Stimulated activated effector memory CD8-positive, alpha-beta T cell treated with anti-CD3 and anti-CD28 coated beads, Interleukin-12 subunit alpha, Interleukin-12 subunit beta, amount 100 ng/mL, for 72 hours (primary cell): ENCODE measurements around the gene MYH14.

Source experiments
- ATAC-seq: fragments of 150-1000 bp; cut with Tn5 transposase; 2 replicates; pipeline ENCODE4 v1.10.0; 2021
- DNase-seq, 2 donors: peaks; one replicate each; pipeline ENCODE4 v3.0.0; 2021 to 2022; ENCODE audit warnings: low spot score in 2 of 2
- H3K27ac Mint-ChIP-seq: one replicate; pipeline ENCODE4 v1.8.0; 2022; ENCODE audit warnings: mild to moderate bottlenecking, mixed read lengths
- H3K36me3 Mint-ChIP-seq: one replicate; pipeline ENCODE4 v1.8.0; 2022; ENCODE audit warnings: mild to moderate bottlenecking, mixed read lengths
- H3K4me1 Mint-ChIP-seq: one replicate; pipeline ENCODE4 v1.8.0; 2022; ENCODE audit warnings: mixed read lengths
- H3K4me3 Mint-ChIP-seq: one replicate; pipeline ENCODE4 v1.8.0; 2022; ENCODE audit warnings: mild to moderate bottlenecking, mixed read lengths
- H3K9me3 Mint-ChIP-seq: one replicate; pipeline ENCODE4 v1.8.0; 2022; ENCODE audit warnings: mixed read lengths

MYH14 gene

GRCh38 chr19:50252887-50253268 is 49.5 kb downstream of the MYH14 start:
- Mint-ChIP-seq H3K4me3 (no peak overlapping the region), H3K27ac (no peak overlapping the region), H3K4me1 (no peaks in the 10 kb centered on the region), H3K9me3 (peaks cover 10% of the 10 kb centered on the region), H3K36me3 (peaks cover 5% of the 10 kb centered on the region)
- ATAC-seq (no peak), DNase-seq (no peak)

- ATAC-seq (no peak), DNase-seq (no peak)
- Mint-ChIP-seq H3K4me3 (no peak overlapping the region), H3K36me3 (peaks cover 5% of the 10 kb centered on the region), H3K27ac (no peak overlapping the region), H3K9me3 (peaks cover 10% of the 10 kb centered on the region), H3K4me1 (no peaks in the 10 kb centered on the region)
Observed at GRCh38 chr19:50255115-50255514, 51.7 kb downstream of the MYH14 start.

- no peak overlapping the region for H3K27ac Mint-ChIP-seq
- H3K4me3 Mint-ChIP-seq = no peak overlapping the region
- DNase-seq (no peak), ATAC-seq (no peak)
- peaks cover 10% of the 10 kb centered on the region for H3K9me3 Mint-ChIP-seq
- no peaks in the 10 kb centered on the region for H3K4me1 Mint-ChIP-seq
- H3K36me3 Mint-ChIP-seq = peaks cover 2% of the 10 kb centered on the region
Observed at GRCh38 chr19:50257141-50257540, 53.7 kb downstream of the MYH14 start.

- ATAC-seq (no peak), DNase-seq (no peak)
- Mint-ChIP-seq H3K4me3 (no peak overlapping the region), H3K4me1 (no peaks in the 10 kb centered on the region), H3K27ac (no peak overlapping the region), H3K9me3 (peaks cover 7% of the 10 kb centered on the region), H3K36me3 (no peaks in the 10 kb centered on the region)
Observed at GRCh38 chr19:50258918-50259372, 55.5 kb downstream of the MYH14 start.

- H3K4me1 Mint-ChIP-seq = no peaks in the 10 kb centered on the region
- no peak overlapping the region for H3K4me3 Mint-ChIP-seq
- no peaks in the 10 kb centered on the region for H3K36me3 Mint-ChIP-seq
- ATAC-seq (no peak), DNase-seq (no peak)
- no peak overlapping the region for H3K27ac Mint-ChIP-seq
- no peaks in the 10 kb centered on the region for H3K9me3 Mint-ChIP-seq
Observed at GRCh38 chr19:50261446-50261970, 58.1 kb downstream of the MYH14 start.

GRCh38 chr19:50263176-50263575 is 59.8 kb downstream of the MYH14 start:
- no peak for DNase-seq
- Mint-ChIP-seq H3K4me1 (no peaks in the 10 kb centered on the region), H3K36me3 (no peaks in the 10 kb centered on the region), H3K9me3 (no peaks in the 10 kb centered on the region), H3K4me3 (no peak overlapping the region), H3K27ac (no peak overlapping the region)
- ATAC-seq = no peak

GRCh38 chr19:50264483-50265186 is 61.2 kb downstream of the MYH14 start:
- Mint-ChIP-seq H3K9me3 (no peaks in the 10 kb centered on the region), H3K36me3 (no peaks in the 10 kb centered on the region), H3K4me1 (no peaks in the 10 kb centered on the region), H3K4me3 (no peak overlapping the region), H3K27ac (no peak overlapping the region)
- ATAC-seq (peak; percentile 6), DNase-seq (no peak)

GRCh38 chr19:50266041-50266440 is 62.6 kb downstream of the MYH14 start:
- no peak for DNase-seq
- H3K27ac Mint-ChIP-seq = no peak overlapping the region
- H3K9me3 Mint-ChIP-seq = no peaks in the 10 kb centered on the region
- H3K4me1 Mint-ChIP-seq = no peaks in the 10 kb centered on the region
- no peaks in the 10 kb centered on the region for H3K36me3 Mint-ChIP-seq
- ATAC-seq = no peak
- no peak overlapping the region for H3K4me3 Mint-ChIP-seq

GRCh38 chr19:50266896-50267295 is 63.5 kb downstream of the MYH14 start:
- no peak overlapping the region for H3K27ac Mint-ChIP-seq
- H3K4me3 Mint-ChIP-seq = no peak overlapping the region
- H3K9me3 Mint-ChIP-seq = no peaks in the 10 kb centered on the region
- H3K4me1 Mint-ChIP-seq = no peaks in the 10 kb centered on the region
- H3K36me3 Mint-ChIP-seq = no peaks in the 10 kb centered on the region
- DNase-seq (no peak), ATAC-seq (peak; percentile 46)

GRCh38 chr19:50268041-50268440 is 64.6 kb downstream of the MYH14 start:
- DNase-seq = no peak
- Mint-ChIP-seq H3K9me3 (no peaks in the 10 kb centered on the region), H3K4me1 (no peaks in the 10 kb centered on the region), H3K27ac (no peak overlapping the region), H3K36me3 (no peaks in the 10 kb centered on the region), H3K4me3 (no peak overlapping the region)
- ATAC-seq = no peak

- H3K4me3 Mint-ChIP-seq = no peak overlapping the region
- no peaks in the 10 kb centered on the region for H3K9me3 Mint-ChIP-seq
- no peaks in the 10 kb centered on the region for H3K4me1 Mint-ChIP-seq
- no peak overlapping the region for H3K27ac Mint-ChIP-seq
- H3K36me3 Mint-ChIP-seq = no peaks in the 10 kb centered on the region
- no peak for DNase-seq
- no peak for ATAC-seq
Observed at GRCh38 chr19:50268501-50268900, 65.1 kb downstream of the MYH14 start.

- Mint-ChIP-seq H3K27ac (no peak overlapping the region), H3K4me3 (no peak overlapping the region), H3K9me3 (no peaks in the 10 kb centered on the region), H3K4me1 (no peaks in the 10 kb centered on the region), H3K36me3 (no peaks in the 10 kb centered on the region)
- no peak for ATAC-seq
- no peak for DNase-seq
Observed at GRCh38 chr19:50269653-50270052, 66.2 kb downstream of the MYH14 start.

- H3K4me3 Mint-ChIP-seq = no peak overlapping the region
- H3K4me1 Mint-ChIP-seq = no peaks in the 10 kb centered on the region
- no peaks in the 10 kb centered on the region for H3K9me3 Mint-ChIP-seq
- ATAC-seq = no peak
- H3K27ac Mint-ChIP-seq = no peak overlapping the region
- no peaks in the 10 kb centered on the region for H3K36me3 Mint-ChIP-seq
- no peak for DNase-seq
Observed at GRCh38 chr19:50272263-50272897, 69.0 kb downstream of the MYH14 start.

GRCh38 chr19:50273821-50274220 is 70.4 kb downstream of the MYH14 start:
- no peaks in the 10 kb centered on the region for H3K4me1 Mint-ChIP-seq
- DNase-seq (no peak), ATAC-seq (no peak)
- no peaks in the 10 kb centered on the region for H3K36me3 Mint-ChIP-seq
- H3K9me3 Mint-ChIP-seq = no peaks in the 10 kb centered on the region
- no peak overlapping the region for H3K27ac Mint-ChIP-seq
- H3K4me3 Mint-ChIP-seq = no peak overlapping the region

GRCh38 chr19:50275577-50276368 is 72.4 kb downstream of the MYH14 start:
- no peak overlapping the region for H3K4me3 Mint-ChIP-seq
- H3K4me1 Mint-ChIP-seq = no peaks in the 10 kb centered on the region
- no peaks in the 10 kb centered on the region for H3K9me3 Mint-ChIP-seq
- H3K27ac Mint-ChIP-seq = no peak overlapping the region
- no peaks in the 10 kb centered on the region for H3K36me3 Mint-ChIP-seq
- ATAC-seq = no peak
- DNase-seq = no peak
